ENCODE data around the gene EVI5. TPM values are rescaled to one million over a fixed set of nuclear protein-coding genes. Genes with fewer than 3 reads are reported as not detected.

EVI5 gene
- total and polyA plus RNA-seq, 10 of the 15 experiments (the other 5 are each of a cell fraction or from before 2014, with no cell fraction given), result 0.27 to 6.8 (median 1.7) TPM

GRCh38 chr1:92480200-92480812, 304.6 kb downstream of the EVI5 start:
- CTCF ChIA-PET, result interaction anchor here (0.6 to 1.2 kb wide), 4 partner anchors 8 to 600 kb away, joined by 3 to 4 read pairs (median 3); no protein-coding TSS in a partner anchor
- no TSS peak for BruUV-seq (replicated peaks)
- Histone ChIP-seq H3K79me2 (ENCODE audit: control insufficient read depth, insufficient read depth, low read length) (no peaks in the 10 kb centered on the region), H4K20me1 (ENCODE audit: control insufficient read depth, insufficient read depth) (no peaks in the 10 kb centered on the region), H3K4me2 (ENCODE audit: control insufficient read depth, insufficient read depth) (no peak overlapping the region), H3K9ac (ENCODE audit: control insufficient read depth, insufficient read depth, low read length) (no peak overlapping the region), H3K9me3 (replicated peaks; ENCODE audit: control insufficient read depth, insufficient read depth, low read length) (no peaks in the 10 kb centered on the region), H2AFZ (ENCODE audit: control insufficient read depth, low read depth, low read length) (no peak overlapping the region), H3K27ac (ENCODE audit: control insufficient read depth, insufficient read depth) (no peak overlapping the region), H3K36me3 (ENCODE audit: control insufficient read depth in 2 of 2, insufficient read depth in 2 of 2, low read length in 1 of 2) (peaks cover 0 to 13% of the 10 kb centered on the region in 2 experiments; a peak in 2 of 4 replicates), H3K4me3 (no peak overlapping the region), H3K27me3 (replicated peaks in 1 of 2; ENCODE audit: control insufficient read depth in 2 of 2, insufficient read depth in 2 of 2, low read length in 1 of 2) (no peaks in the 10 kb centered on the region), H3K4me1 (ENCODE audit: control insufficient read depth, insufficient read depth, low read length) (peaks cover 25% of the 10 kb centered on the region)
- 98% methylated on average over 44 of the region's 59 CpGs for WGBS (ENCODE audit: insufficient coverage, insufficient replicate concordance, low lambda C conversion rate, missing lambda C conversion rate)
- SMC1A ChIA-PET (ENCODE audit: uncharacterized antibody, unreplicated experiment), result interaction anchor here (1.6 kb wide), 1 partner anchor 57 kb away, joined by 4 read pairs; no protein-coding TSS in a partner anchor
- intact Hi-C loops (cut with micrococcal nuclease; ENCODE audit: unreplicated experiment) (loop anchor here (5.0 kb wide), 1 partner anchor 168 kb away; no protein-coding TSS in a partner anchor), in situ Hi-C loops (cut with MboI) (loop anchor here (5.0 kb wide), 1 partner anchor 107 kb away; no protein-coding TSS in a partner anchor)
- RAD21 ChIA-PET (ENCODE audit: unreplicated experiment), result no interaction called here
- POLR2A ChIA-PET, result no interaction called here
- DNase-seq (ENCODE audit: low read depth, low spot score), result no peak
- no peak for ATAC-seq
- no peak for FAIRE-seq
- no peak for TF ChIP-seq MYC (IDR thresholded peaks at IDR 0.05; ENCODE audit: insufficient read depth, insufficient read length, insufficient replicate concordance, low read length, severe bottlenecking)
- TF ChIP-seq HDAC6 (IDR thresholded peaks at IDR 0.05; ENCODE audit: unreplicated experiment), result no peak
- no peak for TF ChIP-seq USF2 (IDR thresholded peaks at IDR 0.05; ENCODE audit: borderline replicate concordance, low read depth, low read length)
- no peak for TF ChIP-seq SMARCA5 (IDR thresholded peaks at IDR 0.05)
- no peak for TF ChIP-seq ASH2L (IDR thresholded peaks at IDR 0.05; ENCODE audit: borderline replicate concordance, low read depth)
- no peak for TF ChIP-seq IRF5 (IDR thresholded peaks at IDR 0.05; ENCODE audit: borderline replicate concordance)
- TF ChIP-seq E2F4 (IDR thresholded peaks at IDR 0.05; ENCODE audit: low read depth, low read length), result no peak
- no peak for TF ChIP-seq ZNF592 (IDR thresholded peaks at IDR 0.05)
- TF ChIP-seq ZNF207 (IDR thresholded peaks at IDR 0.05; ENCODE audit: borderline replicate concordance), result no peak
- TF ChIP-seq CEBPB (IDR thresholded peaks at IDR 0.05; ENCODE audit: borderline replicate concordance in 1 of 2, low read depth in 2 of 2, low read length in 2 of 2), result no peak
- no peak for TF ChIP-seq PAX8 (IDR thresholded peaks at IDR 0.05)
- no peak for TF ChIP-seq ESRRA (IDR thresholded peaks at IDR 0.05; ENCODE audit: low read length)
- TF ChIP-seq ATF3 (IDR thresholded peaks at IDR 0.05; ENCODE audit: borderline replicate concordance, extremely low read depth, low read depth, low read length), result no peak
- no peak for TF ChIP-seq NFXL1 (IDR thresholded peaks at IDR 0.05; ENCODE audit: borderline replicate concordance)
- TF ChIP-seq FOXM1 (IDR thresholded peaks at IDR 0.05; ENCODE audit: low read depth, low read length), result no peak
- no peak for TF ChIP-seq ZNF622 (IDR thresholded peaks at IDR 0.05)
